GM18907 (cell line): Measurements from ENCODE around the gene PNKD.

Source experiments
- ATAC-seq: cut with Tn5 transposase; IDR thresholded peaks from one replicate; pipeline ENCODE4 v1.9.1; 2021; ENCODE audit warnings: mild to moderate bottlenecking, moderate library complexity; ENCODE audit not compliant: unreplicated experiment

PNKD gene

DNA sequence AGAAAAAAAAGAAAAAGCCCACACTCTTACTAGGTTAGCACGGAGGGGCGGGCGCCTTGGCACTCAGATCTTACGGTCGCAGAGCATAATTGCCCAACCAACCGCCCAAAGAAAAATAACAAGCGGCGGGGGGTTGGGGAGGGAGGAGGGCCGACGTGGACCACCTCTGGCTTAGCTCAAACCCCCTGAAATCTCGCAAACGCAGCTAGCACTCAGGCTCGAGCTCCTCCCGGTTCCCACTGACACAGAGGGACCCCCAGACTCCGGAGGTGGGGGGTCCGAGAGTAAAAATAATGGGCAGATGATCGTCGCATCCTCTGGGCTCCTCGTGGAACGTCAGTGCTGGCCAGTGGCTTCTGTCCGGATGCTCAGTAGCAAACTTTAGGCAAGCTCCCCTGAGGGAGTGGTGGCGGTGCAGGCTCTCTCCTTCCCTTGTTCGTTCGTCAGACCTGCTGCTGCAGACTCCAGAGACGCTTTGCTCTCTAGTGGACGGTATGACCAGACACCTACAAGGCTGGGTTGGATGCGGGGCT is 98.4 kb downstream of the PNKD start:
- ATAC-seq = no peak

DNA sequence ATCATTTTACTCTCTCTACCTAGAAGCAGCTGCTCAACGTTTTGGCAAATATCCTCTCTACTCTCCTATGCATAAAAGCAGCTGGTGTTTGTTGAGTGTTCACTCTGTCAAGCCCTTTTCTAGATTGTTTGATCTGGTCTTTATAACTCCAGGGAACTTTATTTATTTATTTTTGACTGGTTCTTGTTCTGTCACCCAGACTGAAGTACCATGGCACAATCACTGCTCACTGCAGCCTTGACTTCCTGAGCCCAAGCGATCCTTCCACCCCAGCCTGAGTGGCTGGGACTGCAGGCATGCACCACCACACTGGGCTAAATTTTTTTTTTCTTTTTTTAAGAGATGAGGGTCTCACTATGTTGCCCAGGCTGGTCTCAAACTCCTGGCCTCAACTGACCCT is 99.0 kb downstream of the PNKD start:
- ATAC-seq = no peak

GRCh38 chr2:218370410-218371063 is 100.2 kb downstream of the PNKD start:
- no peak for ATAC-seq

GRCh38 chr2:218371983-218372350 is 101.6 kb downstream of the PNKD start:
- ATAC-seq = no peak

GRCh38 chr2:218374795-218375194 is 104.5 kb downstream of the PNKD start:
- no peak for ATAC-seq

GRCh38 chr2:218375212-218375611 is 104.9 kb downstream of the PNKD start:
- ATAC-seq = no peak

DNA sequence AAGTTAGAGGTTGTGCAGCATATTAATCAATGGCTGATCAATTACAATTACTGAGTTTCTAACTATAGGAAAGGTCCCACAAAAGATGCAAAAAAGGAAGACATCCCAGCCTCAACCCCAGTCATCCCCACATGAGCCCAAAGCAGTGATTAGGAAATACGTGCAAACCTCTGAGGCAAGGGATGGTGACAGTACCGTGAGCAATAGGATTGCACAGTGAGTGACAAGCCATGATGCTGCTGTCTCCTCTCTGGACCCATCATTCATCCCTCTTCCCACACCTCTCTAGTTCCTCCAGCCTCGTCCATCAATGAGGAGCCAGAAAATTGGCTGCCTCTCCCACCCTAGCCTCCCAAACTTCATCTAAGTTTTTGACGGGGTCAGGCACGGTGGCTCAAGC is 107.7 kb downstream of the PNKD start:
- no peak for ATAC-seq

DNA sequence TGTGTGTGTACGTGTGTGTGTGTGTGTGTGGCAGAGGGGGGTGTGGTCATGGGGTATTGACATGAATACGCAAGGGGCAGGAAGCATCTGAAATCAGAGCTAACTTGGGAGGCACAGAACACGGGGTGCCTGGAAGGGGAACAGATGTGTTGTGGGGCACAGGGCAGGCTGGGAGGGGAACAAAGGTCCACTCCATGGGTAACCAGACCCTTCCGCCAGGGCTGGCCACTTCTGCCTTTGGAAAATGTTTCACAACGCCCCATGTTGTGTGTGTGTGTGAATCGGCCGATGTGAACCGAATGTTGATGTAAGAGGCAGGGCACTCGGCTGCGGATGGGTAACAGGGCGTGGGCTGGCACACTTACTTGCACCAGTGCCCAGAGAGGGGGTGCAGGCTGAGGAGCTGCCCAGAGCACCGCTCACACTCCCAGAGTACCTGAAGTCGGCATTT is 111.6 kb downstream of the PNKD start, which contains the start of gene SLC11A1:
SLC11A1 (plus strand) TSS at position 358 of the 451 bp plus-strand sequence. CDS start 96 bp downstream, outside the sequence.
- ATAC-seq = no peak

DNA sequence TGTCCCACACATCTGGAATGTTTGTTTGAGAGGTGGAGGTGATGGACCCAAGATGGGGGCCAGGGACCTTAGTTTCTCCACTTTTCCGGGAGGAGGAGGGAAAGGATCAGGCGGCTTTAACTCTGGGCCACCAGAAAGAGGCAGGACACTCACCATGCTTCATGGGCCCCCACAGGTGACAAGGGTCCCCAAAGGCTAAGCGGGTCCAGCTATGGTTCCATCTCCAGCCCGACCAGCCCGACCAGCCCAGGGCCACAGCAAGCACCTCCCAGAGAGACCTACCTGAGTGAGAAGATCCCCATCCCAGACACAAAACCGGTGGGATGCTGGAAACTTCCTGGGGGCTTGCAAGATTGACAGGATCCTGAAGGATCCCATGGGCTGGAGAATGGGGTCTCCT is 112.5 kb downstream of the PNKD start:
- ATAC-seq = no peak

GRCh38 chr2:218383892-218384519 is 113.7 kb downstream of the PNKD start:
- no peak for ATAC-seq

- ATAC-seq = no peak
Measured at GRCh38 chr2:218384975-218385374, 114.7 kb downstream of the PNKD start.

DNA sequence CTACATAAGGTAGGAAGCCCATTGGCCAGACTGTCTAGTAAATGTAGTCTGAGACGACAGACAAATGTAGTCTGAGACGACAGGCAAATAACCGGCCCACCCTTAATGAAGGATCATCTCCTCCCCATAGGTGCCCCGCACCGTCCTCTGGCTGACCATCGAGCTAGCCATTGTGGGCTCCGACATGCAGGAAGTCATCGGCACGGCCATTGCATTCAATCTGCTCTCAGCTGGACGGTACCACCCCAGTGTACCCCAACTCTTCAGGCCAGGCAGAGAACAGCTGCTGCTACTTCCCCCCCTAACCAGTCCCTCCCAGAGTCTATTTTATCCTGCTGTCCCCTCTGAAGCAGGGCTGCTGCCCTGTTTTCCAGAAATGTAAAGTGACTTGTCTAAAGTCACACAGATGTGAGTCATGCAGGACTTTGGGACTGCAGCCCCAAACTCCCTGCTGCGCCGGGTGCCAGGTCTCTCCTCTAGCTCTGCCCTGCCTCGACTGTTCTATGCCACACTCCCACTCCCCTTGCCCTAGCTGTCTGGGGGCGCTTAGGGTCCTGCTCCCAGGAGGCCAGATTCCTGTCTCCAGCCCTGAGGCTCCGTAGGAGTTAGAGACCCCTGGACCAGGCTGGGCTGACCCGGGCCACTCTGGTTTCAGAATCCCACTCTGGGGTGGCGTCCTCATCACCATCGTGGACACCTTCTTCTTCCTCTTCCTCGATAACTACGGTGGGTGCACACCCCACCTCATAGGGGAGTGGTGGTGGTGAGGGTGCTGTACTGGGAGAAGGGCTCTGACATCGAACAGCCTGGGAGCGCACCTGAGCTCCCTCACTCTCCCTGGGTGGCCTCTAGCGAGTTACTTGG is 116.4 kb downstream of the PNKD start:
- no peak for ATAC-seq

DNA sequence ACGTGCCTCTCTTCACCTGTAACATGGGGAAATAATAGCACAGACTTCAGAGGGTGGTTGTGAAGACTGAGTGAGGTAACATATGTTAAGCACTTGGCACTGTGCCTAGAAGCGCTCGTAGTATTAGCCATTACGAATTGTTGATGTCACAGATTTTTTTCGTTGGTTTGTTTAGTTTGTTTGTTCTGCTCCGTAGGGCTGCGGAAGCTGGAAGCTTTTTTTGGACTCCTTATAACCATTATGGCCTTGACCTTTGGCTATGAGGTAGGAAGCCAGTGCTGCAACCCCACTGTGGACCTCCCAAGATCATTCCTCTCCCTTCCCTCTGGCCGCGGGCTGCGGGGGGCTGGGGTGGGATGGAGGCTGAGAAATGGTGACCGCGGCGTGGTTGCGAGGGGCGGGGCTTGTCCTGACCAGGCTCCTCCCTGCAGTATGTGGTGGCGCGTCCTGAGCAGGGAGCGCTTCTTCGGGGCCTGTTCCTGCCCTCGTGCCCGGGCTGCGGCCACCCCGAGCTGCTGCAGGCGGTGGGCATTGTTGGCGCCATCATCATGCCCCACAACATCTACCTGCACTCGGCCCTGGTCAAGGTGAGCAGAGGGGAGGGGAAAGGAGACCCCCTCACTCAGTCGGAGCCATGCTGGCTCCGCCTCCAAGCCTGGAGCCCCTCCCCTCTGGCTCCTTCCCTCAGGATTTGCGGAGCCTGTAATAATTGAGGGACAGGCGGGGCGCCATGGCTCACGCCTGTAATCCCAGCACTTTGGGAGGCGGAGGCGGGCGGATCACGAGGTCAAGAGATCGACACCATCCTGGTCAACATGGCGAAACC is 117.3 kb downstream of the PNKD start:
- ATAC-seq = no peak

GRCh38 chr2:218389333-218390150 is 119.2 kb downstream of the PNKD start:
- no peak for ATAC-seq

GRCh38 chr2:218391202-218391601 is 120.9 kb downstream of the PNKD start:
- no peak for ATAC-seq

GRCh38 chr2:218392459-218392858 is 122.1 kb downstream of the PNKD start:
- ATAC-seq = no peak

DNA sequence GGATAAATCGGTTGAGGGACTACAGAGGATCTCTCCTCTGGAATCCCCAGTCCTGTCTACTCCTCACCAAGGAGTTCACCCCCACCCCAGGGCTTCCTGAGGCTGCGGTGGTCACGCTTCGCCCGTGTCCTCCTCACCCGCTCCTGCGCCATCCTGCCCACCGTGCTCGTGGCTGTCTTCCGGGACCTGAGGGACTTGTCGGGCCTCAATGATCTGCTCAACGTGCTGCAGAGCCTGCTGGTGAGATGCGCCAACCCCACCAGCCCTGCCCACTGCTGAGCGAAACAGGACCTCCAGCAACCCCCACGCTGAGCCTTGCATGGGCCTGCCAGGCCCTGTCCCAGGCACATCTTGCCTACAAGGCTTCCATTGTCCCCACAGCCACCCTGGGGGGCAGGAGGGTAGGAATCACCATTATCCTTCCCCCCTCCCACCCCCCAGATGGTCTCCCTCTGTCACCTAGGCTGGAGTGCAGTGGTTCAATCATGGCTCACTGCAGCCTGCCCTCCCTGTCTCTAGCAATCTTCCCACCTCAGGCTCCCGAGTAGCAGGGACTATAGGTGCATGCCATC is 122.7 kb downstream of the PNKD start:
- ATAC-seq = no peak

- no peak for ATAC-seq
Measured at GRCh38 chr2:218393750-218394290, 123.5 kb downstream of the PNKD start.
